Activated CD4-positive, alpha-beta T cell treated with anti-CD3 and anti-CD28 coated beads, Interleukin-2, Interleukin-6, amounts not matched to agents 100 ng/mL and 50 ng/mL, durations not matched to agents 16 hours and 8 hours (primary cell): ENCODE data around the gene DEGS2.
"Not testable (repeated sequence)": the region's sequence is repeated elsewhere in the genome, so short reads cannot be mapped to it uniquely, and the experiment has no call there.

Experiments
- DNase-seq: peaks from one replicate; pipeline ENCODE4 v3.0.0-alpha.2; 2020

Gene DEGS2

DNA sequence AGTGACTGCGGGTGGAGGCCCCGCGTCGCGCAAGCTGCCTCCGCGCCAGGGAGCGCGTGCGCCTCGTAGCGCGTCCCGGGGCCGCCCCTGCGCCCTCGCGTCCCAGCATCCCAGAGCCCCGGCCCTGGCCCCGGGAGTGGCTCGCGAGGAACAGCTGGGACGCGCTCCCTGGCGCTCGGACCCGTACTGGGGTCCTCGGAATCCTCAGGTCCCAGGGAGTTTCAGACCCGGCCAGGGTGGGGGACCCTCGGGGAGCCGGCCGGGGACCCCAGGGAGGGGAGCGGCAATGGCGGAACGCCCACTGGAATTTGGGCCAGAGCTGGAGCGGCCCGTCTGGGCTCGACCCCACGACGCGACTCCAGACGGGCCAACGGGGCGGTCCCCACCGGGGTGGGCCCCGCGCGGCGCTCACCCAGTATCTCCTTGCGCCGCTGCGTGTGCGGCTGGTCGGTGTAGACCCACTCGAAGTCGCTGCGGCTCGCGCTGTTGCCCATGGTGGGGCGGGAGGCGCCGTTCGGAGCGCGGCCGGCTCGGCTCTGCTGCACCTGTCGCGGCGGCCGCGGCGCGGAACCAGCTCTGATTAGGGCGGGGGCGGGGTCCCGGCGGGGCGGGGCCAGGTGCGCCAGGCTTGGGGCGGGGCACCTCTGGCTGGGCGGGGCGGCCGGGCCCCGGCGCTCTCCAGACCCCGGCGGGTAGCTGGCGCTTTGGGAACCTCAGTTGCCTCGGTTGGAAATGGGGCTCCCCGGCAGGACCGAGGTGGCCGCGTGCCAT lies at the start of gene DEGS2:
Gene DEGS2, minus strand, starts transcription at position 552 of the 771 bp plus-strand sequence. Its CDS starts 58 bp downstream, at position 494.
- DNase-seq: peak; percentile 59

DNA sequence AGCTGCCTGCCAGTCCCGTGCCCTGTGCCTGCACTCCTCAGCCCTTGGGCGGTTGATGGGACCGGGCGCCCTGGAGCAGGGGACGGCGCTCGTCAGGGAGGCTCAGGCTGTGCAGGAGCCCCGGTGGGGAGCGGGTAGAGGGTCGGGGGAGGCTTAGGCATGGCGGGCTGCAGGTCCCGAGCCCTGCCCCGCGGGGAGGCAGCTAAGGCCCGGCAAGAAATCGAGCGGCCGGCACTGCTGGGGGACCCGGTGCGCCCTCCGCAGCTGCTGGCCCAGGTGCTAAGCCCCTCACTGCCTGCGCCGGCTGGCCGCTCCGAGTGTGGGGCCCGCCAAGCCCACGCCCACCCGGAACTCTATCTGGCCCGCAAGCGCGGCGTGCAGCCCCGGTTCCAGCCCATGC lies 48.7 kb upstream of the DEGS2 start:
- DNase-seq: not testable (repeated sequence)

DNA sequence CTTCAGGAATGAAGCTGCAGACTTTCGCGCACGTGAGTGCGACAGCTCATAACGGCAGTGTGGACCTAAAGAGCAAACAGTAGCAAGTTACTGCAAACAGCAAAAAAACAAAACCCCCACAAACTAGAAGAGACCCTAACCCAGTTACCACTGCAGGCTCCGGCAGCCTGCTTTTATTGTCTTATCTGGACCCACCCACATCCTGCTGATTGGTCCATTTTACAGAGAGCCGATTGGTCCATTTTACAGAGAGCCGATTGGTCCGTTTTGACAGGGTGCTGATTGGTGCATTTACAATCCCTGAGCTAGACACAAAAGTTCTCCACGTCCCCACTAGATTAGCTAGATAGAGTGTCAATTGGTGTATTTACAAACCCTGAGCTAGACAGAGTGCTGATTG lies 48.1 kb upstream of the DEGS2 start:
- DNase-seq: not testable (repeated sequence)

DNA sequence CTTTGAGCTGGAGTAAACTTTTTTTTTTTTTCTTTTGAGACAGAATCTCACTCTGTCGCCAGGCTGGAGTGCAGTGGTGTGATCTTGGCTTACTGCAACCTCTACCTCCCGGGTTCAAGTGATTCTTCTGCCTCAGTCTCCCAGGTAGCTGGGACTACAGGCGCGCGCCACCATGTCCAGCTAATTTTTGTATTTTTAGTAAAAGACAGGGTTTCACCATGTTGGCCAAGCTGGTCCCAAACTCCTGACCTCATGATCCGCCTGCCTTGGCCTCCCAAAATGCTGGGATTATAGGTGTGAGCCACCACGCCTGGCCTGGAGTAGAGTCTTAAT lies 45.4 kb upstream of the DEGS2 start:
- not testable (repeated sequence) for DNase-seq

DNA sequence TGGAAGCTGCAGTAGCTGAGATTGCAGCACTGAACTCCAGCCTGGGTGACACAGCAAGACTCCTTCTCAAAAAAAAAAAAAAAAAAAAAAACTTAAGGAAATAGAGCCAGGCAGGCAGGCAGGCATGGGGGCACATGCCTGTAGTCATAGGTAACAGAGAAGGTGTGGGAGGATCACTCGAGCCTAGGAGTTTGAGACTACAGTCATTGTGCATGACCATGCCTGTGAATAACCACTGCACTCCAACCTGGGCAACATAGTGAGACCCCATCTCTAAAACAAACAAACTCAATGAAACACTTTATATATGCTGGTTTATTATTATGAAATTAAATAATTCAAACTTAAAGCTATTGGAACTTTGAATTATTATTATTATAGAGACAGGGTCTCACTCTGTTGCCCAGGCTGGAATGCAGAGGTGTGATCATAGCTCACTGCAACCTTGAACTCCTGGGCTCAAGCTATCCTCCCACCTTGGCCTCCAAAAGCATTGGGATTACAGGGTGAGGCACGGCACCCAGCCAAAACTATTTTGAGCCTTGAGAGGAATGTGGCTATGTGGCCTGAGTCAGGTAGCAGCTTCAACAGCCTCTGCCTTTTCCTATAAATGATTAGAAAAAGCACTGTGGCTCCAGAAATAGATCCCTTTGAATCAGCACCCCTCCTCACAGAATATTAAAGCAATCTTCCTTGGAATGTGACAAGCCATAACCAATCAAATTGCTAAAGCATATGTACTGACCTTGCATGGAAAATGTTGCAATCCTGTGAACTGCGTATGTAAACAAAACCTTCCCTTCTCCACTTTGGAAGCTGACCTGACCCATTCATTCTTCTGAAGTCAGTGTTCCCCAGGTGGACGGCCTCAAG lies 44.8 kb upstream of the DEGS2 start:
- no peak for DNase-seq

DNA sequence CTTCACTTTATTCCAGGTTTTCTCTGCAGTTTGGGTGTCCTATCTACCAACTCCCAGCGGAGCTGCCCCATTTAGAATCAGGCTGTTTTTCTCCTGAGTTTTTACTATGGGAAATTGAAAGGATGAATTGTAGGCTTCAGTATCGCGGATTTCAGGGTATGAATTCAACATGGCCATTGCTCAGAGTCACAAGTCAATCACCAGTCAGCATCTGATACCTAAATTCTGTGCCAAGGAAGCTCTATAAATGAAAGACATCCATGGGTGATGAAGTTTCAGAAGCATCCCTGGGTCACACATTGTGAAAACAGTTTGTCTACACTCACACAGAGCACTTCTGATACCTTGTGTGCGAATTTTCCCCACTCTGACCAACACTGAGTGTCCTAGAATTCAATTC lies 43.7 kb upstream of the DEGS2 start:
- DNase-seq: no peak

DNA sequence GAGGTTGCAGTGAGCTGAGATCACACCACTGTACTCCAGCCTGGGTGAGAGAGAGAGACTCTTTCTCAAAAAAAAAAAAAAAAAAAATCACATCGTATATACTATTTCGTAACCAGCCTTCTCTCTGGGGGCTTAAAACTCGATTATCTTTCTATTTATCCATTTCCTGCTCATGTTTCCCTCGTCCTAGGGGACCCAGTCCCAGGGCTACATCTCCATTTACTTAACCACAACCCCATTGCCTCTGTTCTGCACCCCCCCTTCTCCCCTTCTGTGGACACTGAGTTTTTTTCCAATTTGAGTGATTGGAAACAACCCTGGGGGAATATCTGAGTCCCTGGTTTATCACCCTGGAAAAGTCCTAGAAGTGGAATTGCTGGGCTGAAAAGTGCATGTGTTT lies 43.3 kb upstream of the DEGS2 start:
- DNase-seq: no peak

DNA sequence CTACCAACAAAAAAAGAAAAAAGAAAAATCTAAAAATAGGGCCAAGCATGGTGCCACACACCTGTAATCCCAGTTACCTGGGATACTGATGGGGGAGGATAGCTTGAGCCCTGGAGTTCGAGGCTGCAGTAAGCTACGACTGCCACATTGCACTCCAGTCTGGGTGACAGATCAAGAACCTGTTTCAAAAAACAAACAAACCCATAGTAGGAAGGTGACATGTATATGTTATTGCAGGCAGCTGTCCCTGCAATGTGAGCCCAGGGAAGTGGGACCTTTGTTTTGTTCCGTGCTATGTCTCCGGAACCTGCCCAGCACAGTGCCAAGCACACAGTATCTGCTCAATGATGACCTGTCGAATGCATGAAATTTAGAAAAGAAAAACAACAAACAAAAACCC lies 42.3 kb upstream of the DEGS2 start:
- DNase-seq: no peak

DNA sequence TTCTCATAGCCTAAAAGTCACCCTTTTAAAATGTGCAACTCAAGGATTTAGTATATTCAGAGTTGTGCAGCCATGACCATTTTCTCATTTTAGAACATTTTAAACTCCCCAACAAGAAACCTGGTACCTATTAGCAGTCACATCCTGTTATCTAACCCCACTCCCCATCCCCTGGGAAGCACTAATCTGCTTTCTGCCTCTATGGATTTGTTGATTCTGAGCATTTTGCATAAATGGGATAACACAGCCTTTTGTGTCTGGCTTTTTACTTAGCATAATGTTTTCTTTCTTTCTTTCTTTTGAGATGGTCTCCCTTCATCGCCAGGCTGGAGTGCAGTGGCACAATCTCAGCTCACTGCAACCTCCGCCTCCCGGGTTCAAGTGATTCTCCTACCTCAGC lies 40.9 kb upstream of the DEGS2 start:
- DNase-seq: no peak

DNA sequence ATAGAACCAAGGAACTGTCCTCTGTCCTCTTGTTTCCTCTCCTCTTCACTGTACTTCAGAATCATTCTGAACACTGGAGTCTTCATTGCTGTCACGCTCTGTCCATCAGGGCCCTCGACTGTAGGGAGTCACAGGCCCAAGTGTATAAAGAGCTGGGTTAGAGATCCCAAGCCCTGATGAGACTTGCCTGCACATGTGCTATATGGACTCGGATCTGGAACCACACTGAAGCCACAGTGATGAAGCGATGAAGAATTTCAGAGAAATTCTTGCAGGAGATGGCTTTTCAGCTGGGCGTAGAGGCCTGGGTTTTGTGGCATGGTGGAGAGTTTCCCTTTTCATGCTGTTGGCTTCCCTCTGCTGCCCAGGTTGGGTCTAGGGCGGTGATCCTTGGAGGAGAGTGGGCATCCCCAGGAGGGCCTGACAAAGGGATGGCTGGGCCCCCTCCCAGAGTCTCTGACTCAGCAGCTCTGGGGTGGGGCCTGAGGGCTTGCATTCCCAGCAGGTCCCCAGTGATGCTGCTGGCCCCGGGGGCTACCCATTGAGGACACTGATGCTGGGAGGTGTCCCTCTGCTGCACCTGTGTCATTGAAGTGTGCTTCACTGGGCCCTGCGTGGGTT lies 39.9 kb upstream of the DEGS2 start:
- DNase-seq: no peak

DNA sequence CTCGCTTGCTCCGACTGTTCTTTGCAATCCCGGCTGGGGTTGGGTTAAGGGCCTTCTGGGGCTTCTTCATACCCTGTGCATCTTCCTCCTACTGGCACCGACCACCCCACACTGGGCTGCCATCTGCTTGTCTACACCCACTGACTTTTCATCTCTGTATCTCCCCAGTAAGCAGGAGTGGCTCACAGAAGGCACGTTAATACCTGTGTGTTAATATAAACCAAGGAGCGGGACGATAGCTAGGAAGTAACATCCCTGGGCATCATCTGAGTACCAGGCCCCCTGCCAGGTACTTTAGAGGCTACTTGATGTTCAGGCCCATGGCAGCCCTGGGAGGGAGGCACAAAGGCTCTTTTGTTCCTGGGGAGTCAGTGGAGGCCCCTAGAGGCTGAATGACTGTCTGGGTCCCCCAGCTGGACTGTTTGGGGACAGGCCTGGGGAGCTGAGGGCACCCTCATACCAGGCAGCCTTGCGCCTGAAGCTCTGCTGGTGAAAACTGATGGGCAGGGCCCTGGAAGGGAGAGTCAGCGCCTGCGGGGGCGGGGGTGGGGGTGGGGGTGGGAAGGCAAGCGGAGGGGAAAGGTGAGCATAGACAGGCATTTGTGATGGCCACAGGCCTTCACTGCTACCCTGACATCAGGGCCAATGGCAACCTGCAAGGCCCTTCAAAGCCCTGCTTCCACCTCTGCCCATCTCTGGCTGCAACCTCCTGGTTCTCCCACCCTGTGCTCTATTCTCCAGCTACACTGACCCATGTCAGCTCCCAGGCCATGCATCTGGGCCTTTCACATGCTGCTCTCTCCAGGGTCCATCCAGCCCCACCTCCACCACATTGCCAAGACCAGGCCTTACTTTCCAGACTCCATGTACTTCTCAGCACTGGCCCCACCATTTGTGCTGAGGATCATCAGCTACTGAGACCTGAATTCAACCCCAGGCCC lies 34.2 kb upstream of the DEGS2 start:
- no peak for DNase-seq

DNA sequence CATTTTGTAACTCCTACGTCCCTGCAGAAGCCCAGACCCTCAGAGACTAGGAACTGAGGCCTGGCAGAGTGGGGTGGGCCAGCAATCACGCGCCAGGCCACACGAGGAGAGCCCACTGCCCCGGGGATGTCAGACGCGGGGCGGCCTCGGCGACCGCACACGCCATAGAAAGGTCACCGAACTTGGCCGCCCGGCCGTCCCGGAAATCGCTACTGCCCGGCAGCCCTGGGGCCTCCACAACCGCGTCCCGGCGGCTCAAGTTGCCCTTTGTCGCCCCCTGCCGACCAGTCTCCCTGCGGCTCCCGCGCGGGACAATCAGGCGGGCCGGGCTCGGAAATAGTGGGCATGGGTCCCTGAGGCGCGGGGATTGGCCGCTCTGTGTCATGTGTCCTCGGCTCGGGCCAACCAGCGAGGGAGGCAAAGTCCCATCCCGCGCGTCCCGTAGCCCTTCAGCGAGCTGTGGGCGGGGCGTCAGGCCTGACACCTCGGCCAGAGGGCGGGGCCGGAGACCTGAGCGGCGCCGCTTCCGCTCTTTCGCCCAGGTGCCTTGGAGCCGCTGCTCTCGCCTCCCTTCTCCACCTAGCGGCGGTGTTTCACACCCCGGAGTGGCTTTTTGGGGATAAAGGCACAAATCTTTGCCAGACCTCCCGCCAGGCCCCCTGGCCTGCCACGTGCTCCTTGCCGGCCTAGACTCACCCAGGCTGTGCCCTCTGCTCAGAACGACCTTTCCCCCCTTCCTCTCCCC lies 33.4 kb upstream of the DEGS2 start:
- peak; percentile 100 for DNase-seq

DNA sequence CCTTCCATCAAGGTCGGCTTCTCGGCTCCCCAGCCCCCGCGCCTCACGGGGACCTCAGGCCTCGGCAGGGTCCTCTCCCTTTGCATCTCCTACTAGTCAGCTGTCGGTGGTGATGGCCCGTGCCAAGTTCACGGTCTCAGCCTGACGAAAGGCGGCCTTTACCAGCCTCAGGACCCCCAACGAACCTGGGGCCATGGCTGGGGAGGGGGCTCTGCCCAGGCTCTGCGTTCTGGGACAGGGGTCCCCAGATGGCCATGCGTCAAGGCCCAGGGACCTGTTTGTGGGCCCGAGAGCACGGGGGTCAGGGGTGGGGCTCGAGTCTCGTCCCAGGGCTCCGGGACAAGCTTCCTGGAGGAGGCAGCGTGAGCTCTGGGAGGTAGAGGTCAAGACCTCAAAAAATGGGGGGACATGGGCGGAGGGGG lies 32.8 kb upstream of the DEGS2 start:
- no peak for DNase-seq

DNA sequence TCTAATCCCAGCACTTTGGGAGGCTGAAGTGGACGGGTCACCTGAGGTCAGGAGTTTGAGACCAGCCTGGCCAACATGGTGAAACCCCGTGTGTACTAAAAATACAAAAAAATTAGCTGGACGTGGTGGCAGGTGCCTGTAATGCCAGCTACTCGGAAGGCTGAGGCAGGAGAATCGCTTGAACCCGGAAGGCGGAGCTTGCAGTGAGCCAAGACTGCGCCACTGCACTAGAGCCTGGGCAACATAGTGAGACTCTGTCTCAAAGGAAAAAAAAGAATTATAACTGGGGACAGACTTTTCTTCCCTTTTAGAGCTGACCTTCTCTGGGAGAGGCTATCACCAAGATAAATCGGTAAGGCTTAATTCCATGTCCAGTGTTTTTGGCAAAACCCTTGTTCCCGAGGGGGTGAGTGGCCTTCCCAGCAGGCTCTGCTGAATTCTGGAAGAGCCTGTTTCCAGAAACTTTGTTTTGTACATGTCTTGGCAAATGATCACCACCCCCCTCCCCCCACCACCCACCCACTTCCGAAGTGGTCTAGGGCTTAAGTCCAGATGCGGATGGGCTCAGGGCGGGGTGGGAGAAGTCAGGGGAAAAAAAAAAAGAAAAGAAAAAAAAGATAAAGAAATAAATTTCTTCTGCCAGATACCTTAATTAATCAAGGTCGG lies 32.3 kb upstream of the DEGS2 start:
- DNase-seq: no peak

DNA sequence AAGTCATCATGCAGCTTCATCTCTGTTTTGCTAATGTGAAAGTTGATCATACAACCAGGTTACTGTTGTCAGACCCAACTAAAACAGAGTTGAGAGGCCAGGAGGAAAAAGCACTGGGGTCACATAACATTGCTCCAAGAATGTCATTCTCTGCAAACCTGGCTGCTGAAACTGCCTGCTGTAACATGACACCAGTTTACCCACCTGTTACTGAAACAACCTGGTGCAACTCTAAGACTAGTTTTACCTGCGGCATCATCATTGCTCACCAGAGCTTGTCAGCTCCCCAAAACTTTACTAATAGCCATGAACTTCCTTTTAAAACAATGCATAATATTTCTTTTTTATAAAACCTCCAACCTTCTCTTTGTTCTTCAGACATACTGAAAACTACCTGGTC lies 30.7 kb upstream of the DEGS2 start:
- DNase-seq: no peak

DNA sequence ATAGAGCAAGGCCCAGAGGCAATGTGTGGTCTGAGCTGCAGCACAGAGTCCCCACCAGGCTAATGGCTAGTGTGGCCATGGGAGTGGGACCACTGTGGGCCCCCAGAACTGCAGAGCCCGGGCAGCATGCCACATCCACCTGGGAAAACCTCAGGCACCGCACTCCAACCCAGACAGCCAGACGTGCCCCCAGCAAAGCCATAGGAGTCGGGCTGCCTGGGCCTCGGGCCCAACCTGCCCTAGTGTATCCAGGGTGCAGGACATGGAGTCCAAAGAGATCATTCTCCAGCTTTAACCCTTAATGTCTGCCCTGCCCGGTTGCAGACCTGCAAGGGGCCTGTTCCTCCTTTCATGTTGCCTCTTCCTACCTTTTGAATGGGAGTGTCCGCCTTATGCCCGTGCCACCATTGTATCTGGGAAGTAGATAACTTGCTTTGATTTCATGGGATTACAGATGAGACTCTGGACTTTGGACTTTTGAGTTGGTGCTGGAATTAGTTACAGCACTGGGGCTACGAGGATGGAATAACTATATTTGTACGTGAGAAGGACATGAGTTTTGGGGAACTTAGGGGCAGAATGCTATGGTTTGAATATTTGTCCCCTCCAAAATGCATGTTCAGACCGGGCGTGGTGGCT lies 29.1 kb upstream of the DEGS2 start:
- DNase-seq: no peak

DNA sequence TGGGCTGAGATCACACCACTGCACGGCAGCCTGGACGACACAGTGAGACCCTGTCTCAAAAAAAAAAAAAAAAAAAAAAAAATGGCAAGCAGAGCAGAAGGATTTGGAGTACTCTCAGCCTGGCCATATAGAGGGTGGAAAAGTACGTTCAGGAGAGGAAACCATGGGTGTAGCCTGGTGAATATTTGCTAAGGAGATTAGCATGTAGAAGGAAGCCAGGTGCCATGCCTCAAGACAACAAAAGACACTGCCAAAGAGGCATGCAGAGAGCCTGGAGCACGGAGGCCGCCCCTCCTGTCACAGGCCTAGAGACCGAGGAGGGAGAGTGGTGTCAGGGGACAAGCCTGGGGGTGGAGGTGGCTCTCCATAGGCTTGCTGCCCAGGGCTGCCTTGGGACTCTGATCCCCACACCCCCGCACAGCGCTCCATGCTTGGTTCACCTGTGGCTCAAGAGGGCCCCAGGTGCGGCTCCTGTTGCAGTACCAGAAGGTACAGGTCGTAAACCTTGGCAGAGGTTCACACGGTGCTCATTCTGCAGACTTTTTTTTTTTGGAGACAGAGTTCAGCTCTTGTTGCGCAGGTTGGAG lies 27.9 kb upstream of the DEGS2 start:
- DNase-seq: no peak

DNA sequence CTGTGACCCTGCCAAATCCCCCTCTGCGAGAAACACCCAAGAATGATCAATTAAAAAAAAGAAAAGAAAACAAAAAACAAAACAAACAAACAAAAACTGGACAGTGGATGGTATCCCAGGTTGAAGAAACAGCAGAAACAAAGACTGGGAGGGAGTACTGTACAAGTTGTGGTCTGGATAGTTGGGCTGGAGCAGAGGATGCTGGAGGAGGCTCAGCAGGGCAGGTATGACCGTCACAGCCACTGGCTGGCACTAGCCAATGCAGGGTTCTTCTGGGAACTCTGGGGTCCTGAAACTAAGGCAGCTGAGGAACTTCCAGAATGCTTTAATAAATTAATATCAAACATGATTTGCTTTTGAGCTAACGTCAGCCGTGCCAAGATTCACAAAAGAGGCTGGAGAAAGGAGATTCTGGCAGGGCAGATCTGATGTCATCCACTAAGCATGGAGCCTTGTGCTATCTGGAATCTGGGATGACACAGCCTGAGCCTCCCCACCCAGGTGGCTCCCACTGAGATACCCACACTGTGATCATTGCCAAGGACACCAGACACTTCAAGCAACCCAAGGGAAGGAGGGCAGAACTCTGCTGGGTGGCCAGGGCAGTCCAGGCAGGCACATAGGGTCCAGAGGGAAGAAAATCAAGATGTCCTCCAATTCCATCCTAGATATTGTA lies 22.6 kb upstream of the DEGS2 start:
- not testable (repeated sequence) for DNase-seq

DNA sequence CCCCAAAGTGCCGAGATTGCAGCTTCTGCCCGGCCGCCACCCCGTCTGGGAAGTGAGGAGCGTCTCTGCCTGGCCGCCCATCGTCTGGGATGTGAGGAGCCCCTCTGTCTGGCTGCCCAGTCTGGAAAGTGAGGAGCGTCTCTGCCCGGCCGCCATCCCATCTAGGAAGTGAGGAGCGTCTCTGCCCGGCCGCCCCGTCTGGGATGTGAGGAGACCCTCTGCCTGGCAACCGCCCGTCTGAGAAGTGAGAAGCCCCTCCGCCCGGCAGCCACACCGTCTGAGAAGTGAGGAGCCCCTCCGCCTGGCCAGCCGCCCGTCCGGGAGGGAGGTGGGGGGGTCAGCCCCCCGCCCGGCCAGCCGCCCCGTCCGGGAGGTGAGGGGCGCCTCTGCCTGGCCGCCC lies 21.2 kb upstream of the DEGS2 start:
- DNase-seq: not testable (repeated sequence)

DNA sequence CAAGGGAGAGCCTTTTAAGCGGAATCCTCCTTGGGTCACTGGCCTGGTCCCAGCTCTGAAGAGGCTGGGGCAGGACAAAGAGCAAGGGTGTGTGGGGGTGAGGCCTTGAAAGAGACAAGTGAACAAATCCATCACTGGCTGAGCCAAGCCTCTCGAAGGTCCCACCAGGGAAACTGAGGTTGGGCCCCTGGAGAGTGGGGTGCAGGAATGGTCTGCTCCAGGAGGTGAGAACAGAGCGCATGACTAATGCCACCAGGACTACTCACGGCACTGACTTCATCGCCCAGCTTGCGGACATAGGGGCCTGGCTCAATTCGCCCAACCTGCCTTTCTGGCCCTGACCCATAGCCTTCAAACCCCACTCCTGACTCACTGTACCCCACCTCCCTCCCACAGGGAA lies 19.2 kb upstream of the DEGS2 start:
- DNase-seq: no peak
